HCT116 (cell line): ENCODE data around the gene TCF7L2.

Experiments
- ATF3 ChIP-seq: IDR thresholded peaks from 2 replicates; pipeline ENCODE4 v1.6.1; 2012
- CEBPB ChIP-seq: IDR thresholded peaks from 2 replicates; pipeline ENCODE4 v1.6.1; 2012; ENCODE audit warnings: low read depth
- EGR1 ChIP-seq: IDR thresholded peaks from 2 replicates; pipeline ENCODE4 v1.6.1; 2012; ENCODE audit warnings: low read depth
- EZH2 ChIP-seq: fragments of 200-600 bp; sonication (generic); IDR thresholded peaks from 2 replicates; pipeline ENCODE4 v1.6.1; 2017; ENCODE audit warnings: antibody characterized with exemption, mixed run types
- FOSL1 ChIP-seq: IDR thresholded peaks from 2 replicates; pipeline ENCODE4 v1.6.1; 2012; ENCODE audit warnings: low read depth
- JUND ChIP-seq: IDR thresholded peaks from 2 replicates; pipeline ENCODE4 v1.6.1; 2012
- POLR2A ChIP-seq: IDR thresholded peaks from 2 replicates; pipeline ENCODE4 v1.7.0; 2011; ENCODE audit warnings: borderline replicate concordance; ENCODE audit not compliant: insufficient read depth, insufficient read length; ENCODE audit errors: extremely low read depth
- RAD21 ChIP-seq: IDR thresholded peaks from 2 replicates; pipeline ENCODE4 v1.6.1; 2012; ENCODE audit warnings: low read depth, mild to moderate bottlenecking
- ZFX ChIP-seq: fragments of 450-650 bp; IDR thresholded peaks from 2 replicates; pipeline ENCODE4 v1.6.1; 2017
- TF ChIP-seq, protein P1 (sequence below), 3 experiments: fragments of 200-600 bp in 1 of 3; sonication (generic) in 1 of 3; IDR thresholded peaks in 2 of 3; conservative IDR thresholded peaks in 1 of 3; 2 replicates each; pipeline ENCODE4 v1.5.1; 2012 to 2017; ENCODE audit warnings: low read depth in 2 of 3, low read length in 2 of 3, antibody characterized with exemption in 1 of 3, borderline replicate concordance in 1 of 3, control low read depth in 1 of 3, mild to moderate bottlenecking in 1 of 3, mixed read lengths in 1 of 3, mixed run types in 1 of 3, moderate library complexity in 1 of 3; ENCODE audit not compliant: insufficient read depth in 1 of 3
- TF ChIP-seq, protein P2 (sequence below): IDR thresholded peaks from 2 replicates; pipeline ENCODE4 v1.6.1; 2011; ENCODE audit warnings: mild to moderate bottlenecking, low read length, moderate library complexity; ENCODE audit not compliant: insufficient replicate concordance; ENCODE audit errors: extremely low read depth

DNA sequence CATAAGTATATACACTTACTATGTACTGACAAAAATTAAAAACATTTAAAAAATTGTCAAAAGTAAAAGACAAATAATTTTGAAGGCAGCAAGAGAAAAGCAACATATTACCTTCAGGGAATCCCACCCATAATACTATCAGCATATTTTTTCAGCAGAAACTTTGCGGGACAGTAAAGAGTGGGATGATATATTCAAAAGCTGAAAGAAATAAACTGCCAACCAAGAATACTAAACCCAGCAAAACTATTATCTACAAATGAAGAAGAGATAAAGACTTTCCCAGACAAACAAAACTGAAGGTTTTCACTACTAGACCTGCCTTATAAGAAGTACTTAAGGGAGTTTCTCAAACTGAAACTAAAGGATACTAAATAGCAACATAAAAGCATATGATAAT, 257.9 kb downstream of the TCF7L2 start:
- TF ChIP-seq JUND (no peak), POLR2A (no peak), CEBPB (no peak), ATF3 (no peak), EGR1 (no peak), EZH2 (no peak), FOSL1 (no peak), ZFX (no peak), RAD21 (no peak)
- TF ChIP-seq, protein P1, sequence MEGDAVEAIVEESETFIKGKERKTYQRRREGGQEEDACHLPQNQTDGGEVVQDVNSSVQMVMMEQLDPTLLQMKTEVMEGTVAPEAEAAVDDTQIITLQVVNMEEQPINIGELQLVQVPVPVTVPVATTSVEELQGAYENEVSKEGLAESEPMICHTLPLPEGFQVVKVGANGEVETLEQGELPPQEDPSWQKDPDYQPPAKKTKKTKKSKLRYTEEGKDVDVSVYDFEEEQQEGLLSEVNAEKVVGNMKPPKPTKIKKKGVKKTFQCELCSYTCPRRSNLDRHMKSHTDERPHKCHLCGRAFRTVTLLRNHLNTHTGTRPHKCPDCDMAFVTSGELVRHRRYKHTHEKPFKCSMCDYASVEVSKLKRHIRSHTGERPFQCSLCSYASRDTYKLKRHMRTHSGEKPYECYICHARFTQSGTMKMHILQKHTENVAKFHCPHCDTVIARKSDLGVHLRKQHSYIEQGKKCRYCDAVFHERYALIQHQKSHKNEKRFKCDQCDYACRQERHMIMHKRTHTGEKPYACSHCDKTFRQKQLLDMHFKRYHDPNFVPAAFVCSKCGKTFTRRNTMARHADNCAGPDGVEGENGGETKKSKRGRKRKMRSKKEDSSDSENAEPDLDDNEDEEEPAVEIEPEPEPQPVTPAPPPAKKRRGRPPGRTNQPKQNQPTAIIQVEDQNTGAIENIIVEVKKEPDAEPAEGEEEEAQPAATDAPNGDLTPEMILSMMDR (IDR thresholded peaks at IDR 0.05 in 2 of 3, conservative IDR thresholded peaks at IDR 0.05 in 1 of 3; ENCODE audit: borderline replicate concordance in 1 of 3, insufficient read depth in 1 of 3, low read depth in 2 of 3, low read length in 2 of 3): no peak
- TF ChIP-seq, protein P2, sequence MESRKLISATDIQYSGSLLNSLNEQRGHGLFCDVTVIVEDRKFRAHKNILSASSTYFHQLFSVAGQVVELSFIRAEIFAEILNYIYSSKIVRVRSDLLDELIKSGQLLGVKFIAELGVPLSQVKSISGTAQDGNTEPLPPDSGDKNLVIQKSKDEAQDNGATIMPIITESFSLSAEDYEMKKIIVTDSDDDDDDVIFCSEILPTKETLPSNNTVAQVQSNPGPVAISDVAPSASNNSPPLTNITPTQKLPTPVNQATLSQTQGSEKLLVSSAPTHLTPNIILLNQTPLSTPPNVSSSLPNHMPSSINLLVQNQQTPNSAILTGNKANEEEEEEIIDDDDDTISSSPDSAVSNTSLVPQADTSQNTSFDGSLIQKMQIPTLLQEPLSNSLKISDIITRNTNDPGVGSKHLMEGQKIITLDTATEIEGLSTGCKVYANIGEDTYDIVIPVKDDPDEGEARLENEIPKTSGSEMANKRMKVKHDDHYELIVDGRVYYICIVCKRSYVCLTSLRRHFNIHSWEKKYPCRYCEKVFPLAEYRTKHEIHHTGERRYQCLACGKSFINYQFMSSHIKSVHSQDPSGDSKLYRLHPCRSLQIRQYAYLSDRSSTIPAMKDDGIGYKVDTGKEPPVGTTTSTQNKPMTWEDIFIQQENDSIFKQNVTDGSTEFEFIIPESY: no peak
